Measurements from ENCODE around the gene PAX9.
A peak's percentile ranks its signal among the peaks of the same experiment; 100 is the strongest.
"Not testable (repeated sequence)": the region's sequence is repeated elsewhere in the genome, so short reads cannot be mapped to it uniquely, and the experiment has no call there.

PAX9 gene

DNA sequence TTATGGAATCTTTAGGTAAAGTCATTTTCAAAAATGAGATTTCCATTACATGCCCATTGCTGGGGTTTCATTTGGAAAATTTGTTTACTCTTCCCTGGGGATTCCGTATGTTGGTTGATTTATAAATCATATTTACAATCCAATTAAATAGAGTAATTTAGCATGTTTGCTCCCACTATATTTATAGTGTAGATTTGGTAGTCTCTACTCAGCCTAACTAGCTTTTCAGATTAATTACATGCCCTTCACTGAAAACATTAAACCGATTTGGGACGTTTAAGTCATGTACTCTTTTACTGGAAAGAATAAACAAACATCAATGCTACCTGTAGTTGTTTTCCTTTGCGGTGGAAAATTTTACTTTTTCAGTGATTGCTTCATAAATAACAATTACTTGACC lies 10.4 kb downstream of the PAX9 start:
- no peak for DNase-seq (ENCODE audit: low read depth)

DNA sequence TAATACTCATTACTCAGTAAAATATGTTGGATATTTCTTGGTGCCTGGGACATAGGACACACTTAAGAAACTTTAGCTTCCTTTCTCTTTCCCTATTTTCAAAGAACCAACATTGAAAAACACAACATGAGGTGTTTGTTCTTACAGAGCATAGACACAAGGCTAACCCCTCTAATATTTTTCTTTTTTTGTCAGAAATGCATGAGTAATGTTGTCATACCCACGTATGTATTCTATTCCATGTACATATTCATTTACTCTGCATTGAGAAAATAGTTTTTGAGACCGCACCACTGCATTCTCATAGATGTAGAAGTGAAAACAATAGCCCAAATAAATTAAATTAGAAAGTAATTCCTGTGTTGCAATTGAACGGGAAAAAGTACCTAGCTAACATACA lies 13.0 kb downstream of the PAX9 start:
- no peak for DNase-seq (ENCODE audit: low read depth)

DNA sequence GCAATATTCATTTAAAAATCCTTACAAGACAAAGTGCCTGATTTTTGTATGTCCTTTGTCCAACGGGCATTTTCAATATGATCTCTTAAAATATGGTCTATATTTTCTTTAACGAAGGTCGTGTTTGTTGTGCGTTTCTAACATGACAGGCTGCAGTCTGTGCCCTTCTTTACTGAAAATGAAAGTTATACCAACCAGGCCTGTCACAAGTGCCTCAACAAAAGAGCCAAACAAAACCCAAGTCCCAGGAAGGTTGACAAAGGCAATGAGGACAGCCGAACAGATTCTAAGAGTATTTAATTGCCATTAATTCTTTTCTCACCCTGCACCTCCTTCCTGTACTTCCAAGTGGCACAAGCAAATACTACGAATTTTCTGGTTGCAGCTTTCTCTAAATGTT lies 13.9 kb downstream of the PAX9 start:
- DNase-seq (ENCODE audit: low read depth), result no peak

DNA sequence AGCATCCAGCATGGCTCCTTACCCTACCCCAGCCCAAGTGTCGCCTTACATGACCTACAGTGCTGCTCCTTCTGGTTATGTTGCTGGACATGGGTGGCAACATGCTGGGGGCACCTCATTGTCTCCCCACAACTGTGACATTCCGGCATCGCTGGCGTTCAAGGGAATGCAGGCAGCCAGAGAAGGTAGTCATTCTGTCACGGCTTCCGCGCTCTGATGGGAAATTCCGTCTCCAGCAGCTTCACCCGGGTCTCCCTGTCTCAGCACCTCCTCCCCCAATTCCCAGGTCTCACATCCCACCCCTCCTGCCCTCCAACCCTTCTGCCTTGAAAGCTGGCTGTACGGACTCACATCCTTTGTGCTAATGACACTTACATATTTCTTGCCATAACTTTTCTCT lies 14.6 kb downstream of the PAX9 start:
- no peak for DNase-seq (ENCODE audit: low read depth)

DNA sequence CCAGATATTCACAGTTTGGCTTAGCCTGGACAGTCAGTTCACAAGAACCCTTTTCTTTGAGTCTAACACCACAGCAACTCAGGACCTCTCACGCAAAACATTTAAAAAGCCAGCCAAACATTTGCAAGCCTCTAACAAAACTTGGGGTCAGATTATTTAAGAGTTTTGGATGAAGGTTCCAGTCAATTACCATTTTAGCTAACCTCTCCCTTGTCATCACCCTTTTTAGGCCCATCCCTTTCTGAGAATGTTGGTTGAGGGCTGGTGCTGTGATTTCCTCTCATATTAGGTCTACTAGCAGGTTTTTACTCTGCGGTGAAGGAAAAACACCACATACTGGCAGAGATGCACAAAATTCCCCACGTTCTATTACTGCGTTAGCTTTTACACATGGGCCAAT lies 20.7 kb downstream of the PAX9 start:
- no peak for DNase-seq (ENCODE audit: low read depth)

DNA sequence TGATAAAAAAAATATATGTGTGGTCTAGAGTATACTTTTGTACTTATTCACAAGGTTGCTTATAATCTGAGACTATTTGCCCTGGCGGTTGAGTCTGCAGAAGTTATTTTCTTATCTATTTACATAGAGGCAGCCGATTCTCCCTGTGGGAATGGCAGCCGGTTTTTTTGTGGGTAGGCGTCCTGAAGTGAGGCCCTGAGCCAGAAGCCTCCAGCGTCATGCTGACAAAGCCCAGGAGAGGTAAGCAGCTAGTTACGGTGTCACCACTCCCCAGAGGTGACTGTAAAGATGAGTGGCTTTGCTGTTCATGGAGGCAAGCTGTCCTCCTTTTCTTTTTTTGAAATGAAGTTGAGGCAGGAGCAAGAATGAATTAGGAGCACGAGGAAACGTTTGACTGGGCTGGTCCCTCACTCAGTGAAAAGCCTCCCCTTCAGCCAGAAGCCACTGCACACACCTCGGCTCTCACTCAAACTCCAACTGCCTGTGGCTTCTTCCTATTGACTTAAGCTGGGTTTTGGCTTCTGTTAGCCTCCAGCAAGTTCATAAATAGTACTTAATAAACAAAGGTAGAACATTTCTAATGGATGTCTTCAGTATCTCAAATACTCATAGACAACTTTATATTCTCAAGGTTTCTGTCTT lies 21.5 kb downstream of the PAX9 start:
- no peak for DNase-seq (ENCODE audit: low read depth)

DNA sequence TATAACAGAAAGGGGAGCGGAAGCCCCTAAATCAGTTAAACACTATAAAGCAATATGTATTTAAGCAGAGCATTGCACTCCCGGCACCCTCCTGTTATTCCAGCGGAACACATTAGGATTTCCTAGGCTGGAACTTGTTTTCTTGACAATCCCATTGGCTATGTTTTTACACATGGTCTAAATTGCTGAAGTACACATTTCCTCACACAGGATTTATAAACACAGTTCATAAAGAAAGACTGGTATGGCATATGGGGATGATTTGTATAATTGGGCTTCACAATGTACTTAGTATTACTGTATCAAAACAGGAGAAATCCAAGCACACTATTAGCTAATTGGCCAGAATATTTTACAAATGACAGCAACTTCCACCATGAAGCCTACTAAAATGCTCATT lies 23.3 kb downstream of the PAX9 start:
- DNase-seq (ENCODE audit: low read depth), result peak; percentile 73

DNA sequence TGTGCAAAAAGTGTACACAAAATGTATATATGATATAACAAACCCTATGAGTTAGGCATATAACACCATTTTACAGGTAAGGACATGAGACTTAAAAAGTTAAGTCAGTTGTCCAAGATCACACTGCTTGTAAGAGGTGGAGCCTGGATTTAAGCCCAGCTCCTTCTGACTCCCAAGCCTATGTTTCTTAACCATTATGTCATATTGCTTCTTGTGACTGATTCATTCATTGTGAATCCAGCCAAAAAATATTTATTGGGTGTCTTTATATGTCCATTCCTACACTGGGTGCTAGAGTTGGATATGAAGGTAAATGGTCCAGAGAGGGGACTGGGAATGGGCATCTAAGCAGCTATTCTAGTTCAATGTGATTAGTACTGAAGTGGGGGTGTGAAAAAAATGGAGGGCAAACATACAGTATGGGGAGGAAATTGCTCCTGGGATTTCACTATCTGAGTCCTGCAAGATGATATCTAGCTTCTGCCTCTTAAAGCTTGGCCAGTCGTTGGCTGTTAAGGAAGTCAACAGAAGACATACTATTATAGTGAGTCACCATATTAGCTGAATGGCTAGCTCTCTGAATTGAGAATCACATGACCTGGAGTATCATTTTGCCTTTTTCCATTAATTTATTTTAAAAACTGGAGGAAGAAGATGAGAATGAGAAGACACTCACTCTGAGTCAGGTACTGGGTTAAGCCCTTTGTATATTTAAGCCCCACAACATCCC lies 28.8 kb downstream of the PAX9 start:
- peak; percentile 61 for DNase-seq (ENCODE audit: low read depth)

DNA sequence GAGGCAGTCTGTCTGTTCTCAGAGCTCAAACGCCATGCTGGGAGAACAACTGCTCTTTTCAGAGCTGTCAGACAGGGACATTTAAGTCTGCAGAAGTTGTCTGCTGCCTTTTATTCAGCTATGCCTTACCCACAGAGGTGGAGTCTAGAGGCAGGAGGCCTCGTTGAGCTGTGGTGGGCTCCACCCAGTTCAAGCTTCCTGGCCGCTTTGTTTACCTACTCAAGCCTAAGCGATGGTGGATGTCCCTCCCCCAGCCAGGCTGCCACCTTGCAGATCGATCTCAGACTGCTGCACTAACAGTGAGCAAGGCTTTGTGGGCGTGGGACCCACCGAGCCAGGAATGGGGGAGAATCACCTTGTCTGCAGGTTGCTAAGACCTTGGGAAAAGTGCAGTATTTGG lies 37.8 kb downstream of the PAX9 start:
- DNase-seq (ENCODE audit: low read depth), result not testable (repeated sequence)

DNA sequence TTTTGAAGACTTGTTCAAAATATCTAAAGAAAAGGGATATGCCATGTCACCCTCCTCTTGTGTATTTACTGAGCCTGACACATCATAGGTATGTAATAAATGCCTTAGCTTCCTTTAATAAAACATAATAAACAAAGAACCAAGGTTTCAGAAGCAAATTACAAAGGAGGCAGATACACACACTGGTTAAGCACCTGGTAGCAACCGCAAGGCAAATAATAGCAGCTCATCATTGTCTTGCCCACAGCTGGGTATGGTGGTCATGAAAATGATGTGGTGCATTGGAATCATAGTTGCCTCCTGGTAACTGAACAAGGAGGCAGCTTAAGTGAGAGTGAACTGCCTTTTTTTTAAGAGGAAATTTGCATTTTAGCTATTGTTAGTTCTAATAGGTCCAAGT lies 39.0 kb downstream of the PAX9 start:
- DNase-seq (ENCODE audit: low read depth), result no peak

DNA sequence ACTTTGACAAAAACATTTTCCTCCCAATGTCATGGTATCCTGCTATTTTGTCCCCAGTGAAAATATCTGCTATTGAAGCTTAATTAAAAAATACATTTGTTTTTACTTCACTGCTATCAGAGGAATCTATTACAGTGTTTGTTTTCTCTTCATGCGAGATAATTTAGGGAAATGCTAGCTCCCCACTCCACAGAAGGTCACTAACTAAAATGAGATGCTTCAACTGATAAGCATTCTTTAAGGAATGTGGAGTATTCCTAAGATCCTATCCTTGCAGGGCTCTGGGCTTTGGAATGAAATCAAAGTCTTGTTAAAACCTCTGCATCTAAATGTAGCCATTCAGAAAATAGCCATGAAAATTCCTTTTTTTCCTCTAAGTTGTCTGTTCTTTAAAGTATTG lies 39.5 kb downstream of the PAX9 start:
- no peak for DNase-seq (ENCODE audit: low read depth)

DNA sequence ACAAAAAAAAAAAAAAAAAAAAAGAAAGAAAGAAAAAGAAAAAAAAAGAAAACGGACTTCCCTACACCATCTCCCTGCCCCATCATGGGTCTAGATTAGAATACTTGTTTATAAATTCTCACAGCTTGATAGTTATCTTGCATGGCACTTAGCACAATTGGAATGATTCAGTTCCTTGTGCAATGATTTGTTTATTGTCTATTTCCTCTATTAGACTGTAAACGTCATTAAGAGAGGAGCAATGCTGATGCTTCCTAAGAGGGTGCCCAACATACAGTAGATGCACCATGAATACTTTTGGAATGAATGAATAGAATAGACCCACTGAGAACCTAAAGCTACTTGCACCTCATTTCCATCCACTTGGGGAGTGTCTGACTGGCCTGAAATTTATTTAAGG lies 40.8 kb downstream of the PAX9 start:
- DNase-seq (ENCODE audit: low read depth), result no peak

DNA sequence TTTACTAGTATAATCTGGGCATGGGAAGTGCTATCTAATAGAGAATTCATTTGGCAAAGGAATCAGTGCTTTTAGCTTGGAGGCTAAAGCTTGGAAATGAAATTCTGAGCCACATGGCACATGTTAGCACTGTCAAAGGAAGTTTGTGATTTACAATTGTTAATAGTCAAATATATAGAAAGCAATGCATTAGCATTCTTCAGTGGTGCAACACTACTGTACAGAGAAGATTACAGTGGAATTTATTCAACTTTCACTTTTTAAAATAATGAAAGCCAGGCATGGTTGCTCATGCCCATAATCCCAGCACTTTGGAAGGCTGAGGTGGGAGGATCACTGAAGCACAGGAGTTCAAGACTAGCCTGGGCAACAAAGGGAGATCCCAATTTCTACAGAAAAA lies 45.9 kb downstream of the PAX9 start:
- no peak for DNase-seq (ENCODE audit: low read depth)

DNA sequence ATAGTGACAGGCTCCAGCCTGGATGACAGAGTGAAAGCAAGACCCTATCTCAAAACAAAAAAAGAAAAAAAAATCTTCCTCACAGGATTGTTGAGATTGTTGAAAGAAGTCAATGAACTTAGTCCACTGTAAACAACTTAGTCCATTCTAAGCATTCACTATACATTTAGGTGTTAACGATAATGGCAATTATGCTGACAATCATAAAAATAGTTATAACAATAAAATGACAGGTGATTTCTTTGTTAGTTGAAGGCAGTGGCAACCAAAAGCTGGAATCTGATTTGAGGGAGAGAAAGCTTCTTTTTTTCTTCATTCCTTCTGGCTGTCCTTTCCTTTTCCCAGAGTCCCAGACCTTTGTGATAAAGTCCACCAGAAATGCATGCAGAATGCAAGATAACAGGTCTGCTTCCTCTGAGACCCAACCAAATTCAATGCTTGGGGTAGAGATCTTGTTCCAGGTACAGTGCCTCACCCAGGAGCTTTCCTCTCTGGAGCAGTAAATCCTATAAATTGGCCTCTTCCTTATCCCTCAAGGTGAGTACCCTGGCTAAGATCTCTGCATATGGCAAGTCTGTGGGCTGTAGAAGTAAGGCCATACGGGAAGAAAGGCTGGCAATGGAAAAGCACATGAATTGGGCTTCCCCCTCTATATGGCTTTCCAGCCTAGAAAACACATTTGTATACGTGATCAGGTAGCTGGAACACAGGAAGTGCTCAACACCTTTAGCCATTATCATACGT lies 52.5 kb downstream of the PAX9 start:
- DNase-seq (ENCODE audit: low read depth), result no peak

DNA sequence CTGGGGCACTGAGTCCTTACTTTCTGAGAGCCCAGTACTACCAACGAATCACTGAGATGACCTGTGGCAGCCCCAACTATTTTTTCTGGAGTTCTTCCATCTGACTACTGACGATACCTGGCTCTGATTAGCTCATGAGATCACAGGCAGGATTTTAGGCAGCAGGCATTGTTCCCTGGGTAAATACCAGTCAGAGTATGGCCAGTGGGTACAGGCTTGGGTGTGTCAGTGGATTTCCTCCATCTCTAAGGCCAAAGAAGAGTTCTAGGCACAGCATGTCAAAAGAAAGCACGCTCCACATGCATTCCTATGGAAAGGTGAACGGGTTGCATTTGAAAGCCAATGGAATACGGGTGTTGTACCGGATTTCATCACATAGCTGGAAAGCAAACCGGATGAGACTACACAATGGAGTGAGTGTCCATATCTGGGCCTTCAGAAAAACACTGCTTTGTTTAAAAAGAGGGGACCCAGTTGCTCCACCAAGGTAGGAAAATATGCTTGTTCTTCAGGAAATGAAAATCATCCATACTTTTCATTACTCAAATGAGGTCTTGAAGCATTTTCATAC lies 55.0 kb downstream of the PAX9 start:
- DNase-seq (ENCODE audit: low read depth), result no peak

DNA sequence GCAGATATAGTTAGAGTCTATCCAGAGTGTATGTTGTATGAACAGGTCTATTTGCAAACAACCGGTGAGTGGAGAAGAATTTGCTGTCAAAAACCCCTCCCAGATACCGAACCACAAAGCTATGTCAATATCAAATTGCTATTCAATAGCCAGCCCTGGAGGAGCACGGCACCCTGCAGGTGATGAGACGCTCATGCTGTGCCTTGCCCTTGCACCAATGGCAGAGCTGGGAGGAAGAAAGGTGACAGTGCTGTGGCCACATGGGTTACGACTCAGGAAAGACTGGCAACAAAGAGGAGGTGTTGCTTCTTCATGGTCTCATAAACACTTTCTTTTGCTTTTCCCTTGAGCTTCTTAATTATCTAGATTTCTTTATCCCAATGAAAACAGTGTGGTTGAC lies 55.7 kb downstream of the PAX9 start:
- no peak for DNase-seq (ENCODE audit: low read depth)

DNA sequence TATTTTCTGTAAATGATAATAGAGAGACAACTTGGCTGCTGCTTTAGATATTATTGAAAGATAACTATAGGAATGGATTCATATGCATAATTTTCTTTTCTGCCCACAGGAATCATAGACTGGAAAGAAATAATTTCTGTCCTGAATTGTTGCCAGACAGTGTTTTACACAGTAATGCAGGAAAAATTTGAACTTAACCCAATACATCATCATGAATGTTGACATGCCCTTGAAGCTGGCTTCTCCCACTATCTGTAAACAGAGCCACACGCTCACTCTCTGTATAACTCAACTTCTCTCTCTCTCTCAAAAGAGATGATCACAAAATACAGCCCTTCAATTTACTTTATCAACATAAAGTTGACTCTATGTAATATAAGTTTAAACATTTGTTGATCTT lies 56.6 kb downstream of the PAX9 start:
- peak; percentile 57 for DNase-seq (ENCODE audit: low read depth)

DNA sequence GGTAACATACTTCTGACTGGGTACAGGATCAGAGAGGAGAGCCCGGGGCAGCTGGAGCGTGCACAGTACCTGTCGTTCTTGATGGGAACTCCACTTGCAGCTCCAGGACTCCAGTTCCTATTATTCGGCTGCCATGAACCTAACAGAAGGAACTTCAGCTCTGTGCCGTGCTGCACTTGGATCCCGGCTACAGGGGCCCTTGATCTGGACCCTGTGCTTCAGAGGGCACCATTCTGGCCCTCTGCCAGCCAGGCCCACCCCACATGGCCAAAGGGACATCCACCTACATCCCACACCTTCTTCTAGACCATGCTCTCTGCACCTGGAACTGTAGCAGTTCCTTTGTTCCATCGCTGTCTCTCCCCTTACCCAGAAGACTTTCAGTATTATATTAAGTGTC lies 58.2 kb downstream of the PAX9 start:
- DNase-seq (ENCODE audit: low read depth), result no peak

DNA sequence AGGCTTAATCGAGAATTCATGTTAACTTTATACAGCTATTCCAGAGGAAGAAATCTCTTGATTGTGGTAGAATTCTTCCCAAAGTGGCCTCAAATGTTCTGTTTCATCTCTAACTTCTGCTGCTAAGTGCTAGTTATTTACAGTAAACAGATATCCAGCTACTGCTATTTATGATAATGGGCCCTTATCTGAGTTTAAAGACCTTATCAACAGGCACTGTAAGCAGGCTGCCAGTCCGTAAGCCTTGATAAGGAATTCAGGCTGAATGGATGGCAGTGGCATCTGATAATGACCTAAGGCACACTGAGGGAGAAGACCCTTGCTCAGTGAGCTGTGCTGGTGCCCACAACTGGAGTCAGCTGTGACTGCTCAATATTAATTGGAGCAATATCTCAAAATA lies 59.0 kb downstream of the PAX9 start:
- DNase-seq (ENCODE audit: low read depth), result no peak

DNA sequence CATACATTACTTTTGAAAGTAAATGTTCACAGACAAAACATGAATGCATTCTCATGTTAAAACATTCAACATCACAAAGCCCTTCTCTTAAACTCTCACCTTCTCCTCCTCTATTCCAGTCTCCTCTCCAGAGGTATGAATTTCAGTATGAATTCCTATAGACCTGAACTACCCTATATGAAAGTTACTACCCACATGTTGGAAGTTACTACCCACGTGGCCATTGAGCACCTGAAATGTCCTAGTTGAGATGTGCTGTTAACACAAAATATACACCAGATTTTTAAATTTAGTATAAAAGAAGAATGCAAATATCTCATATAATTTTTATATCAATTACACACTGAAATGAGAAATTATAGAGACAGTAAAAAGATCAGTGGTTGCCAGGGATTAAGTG lies 60.2 kb downstream of the PAX9 start:
- DNase-seq (ENCODE audit: low read depth), result no peak

DNA sequence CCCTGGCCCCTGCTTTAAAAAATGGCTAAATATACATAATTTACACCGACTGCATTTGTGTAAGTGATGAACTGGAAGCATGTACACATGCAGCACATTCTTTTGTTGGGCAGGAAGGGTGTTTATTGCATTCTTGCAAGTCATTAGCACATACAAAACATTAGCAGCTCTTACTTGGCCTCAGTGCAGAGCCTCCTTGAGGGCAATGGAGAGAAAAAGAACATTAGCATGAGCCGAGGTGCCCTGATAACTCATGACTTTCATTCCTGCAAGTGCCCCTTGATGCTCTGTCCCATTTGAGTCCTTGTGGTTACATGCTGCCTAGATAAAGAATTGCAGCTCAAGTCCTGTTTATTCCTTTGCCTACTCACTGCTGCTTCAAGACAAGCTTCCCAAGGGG lies 61.9 kb downstream of the PAX9 start:
- no peak for DNase-seq (ENCODE audit: low read depth)

DNA sequence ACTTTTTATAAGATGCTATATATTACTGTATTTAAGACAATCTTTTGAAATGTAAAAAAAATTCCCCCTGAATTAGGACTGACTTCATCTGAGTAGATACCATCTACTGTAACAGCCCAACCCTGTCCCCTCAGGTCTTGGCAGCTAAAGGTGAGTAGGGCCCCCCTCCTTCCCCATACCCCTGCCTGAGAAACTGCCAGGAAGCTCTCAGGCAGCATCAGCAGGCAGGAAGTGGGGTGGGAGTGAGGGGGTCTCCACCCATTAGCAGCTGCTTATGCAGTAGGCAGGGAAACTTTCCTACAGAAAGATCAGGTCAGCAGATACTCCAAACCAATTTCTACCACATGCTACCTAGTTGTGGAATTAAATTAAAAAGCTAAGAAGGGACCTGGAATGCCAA lies 62.5 kb downstream of the PAX9 start:
- no peak for DNase-seq (ENCODE audit: low read depth)

DNA sequence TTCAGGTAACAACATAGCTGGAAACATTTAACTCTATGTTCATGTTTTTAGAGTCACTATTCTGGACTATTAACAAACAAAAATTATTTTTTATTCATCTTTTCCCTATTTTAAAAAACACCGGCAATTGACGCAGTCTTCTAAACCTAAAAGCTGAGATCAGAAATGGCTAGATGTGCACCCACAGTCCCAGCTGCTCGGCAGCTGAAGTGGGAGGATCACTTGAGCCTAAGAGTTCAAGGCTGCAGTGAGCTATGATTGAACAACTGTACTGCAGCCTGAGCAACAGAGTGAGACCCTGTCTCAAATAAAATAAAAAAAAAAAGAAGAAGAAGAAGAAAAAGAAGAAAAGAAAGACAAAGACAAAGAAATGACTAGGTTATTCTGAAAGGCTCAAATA lies 64.5 kb downstream of the PAX9 start:
- DNase-seq (ENCODE audit: low read depth), result no peak

All from fibroblast of gingiva (primary cell).